ENCODE measurements around the gene TTLL8.

Gene TTLL8

DNA sequence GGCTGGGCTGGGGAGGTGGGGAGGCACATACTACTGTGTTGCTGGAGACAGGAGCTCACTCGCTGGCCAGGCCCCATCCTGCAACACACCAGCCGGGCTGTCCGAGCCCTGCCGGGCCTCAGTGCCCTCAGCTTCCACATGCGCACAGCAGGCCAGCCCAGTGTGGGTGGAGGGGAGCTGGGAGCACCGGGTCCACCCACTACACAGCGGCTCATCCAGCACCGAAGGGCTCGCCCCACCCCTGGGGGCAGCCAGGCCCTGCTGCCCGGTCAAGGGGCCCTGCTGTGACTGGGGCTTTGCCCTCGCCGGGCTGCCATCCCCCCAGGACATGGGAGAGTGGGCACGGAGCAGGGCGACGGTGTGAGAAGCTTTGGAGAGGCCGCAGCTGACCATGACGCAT, 9.3 kb downstream of the TTLL8 start:
- TF ChIP-seq POLR2AphosphoS5 (IDR thresholded peaks at IDR 0.05; ENCODE audit: low read depth, low read length) (no peak), FOXP2 (optimal IDR thresholded peaks at IDR 0.05; ENCODE audit: borderline replicate concordance, extremely low read depth, extremely low read length, insufficient read depth) (no peak), SIN3A (IDR thresholded peaks at IDR 0.05; ENCODE audit: borderline replicate concordance, insufficient read depth, low read length) (no peak), TAF1 (IDR thresholded peaks at IDR 0.05; ENCODE audit: borderline replicate concordance, insufficient read depth, low read length) (no peak)
- TF ChIP-seq, protein P1, sequence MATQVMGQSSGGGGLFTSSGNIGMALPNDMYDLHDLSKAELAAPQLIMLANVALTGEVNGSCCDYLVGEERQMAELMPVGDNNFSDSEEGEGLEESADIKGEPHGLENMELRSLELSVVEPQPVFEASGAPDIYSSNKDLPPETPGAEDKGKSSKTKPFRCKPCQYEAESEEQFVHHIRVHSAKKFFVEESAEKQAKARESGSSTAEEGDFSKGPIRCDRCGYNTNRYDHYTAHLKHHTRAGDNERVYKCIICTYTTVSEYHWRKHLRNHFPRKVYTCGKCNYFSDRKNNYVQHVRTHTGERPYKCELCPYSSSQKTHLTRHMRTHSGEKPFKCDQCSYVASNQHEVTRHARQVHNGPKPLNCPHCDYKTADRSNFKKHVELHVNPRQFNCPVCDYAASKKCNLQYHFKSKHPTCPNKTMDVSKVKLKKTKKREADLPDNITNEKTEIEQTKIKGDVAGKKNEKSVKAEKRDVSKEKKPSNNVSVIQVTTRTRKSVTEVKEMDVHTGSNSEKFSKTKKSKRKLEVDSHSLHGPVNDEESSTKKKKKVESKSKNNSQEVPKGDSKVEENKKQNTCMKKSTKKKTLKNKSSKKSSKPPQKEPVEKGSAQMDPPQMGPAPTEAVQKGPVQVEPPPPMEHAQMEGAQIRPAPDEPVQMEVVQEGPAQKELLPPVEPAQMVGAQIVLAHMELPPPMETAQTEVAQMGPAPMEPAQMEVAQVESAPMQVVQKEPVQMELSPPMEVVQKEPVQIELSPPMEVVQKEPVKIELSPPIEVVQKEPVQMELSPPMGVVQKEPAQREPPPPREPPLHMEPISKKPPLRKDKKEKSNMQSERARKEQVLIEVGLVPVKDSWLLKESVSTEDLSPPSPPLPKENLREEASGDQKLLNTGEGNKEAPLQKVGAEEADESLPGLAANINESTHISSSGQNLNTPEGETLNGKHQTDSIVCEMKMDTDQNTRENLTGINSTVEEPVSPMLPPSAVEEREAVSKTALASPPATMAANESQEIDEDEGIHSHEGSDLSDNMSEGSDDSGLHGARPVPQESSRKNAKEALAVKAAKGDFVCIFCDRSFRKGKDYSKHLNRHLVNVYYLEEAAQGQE (IDR thresholded peaks at IDR 0.05; ENCODE audit: insufficient read depth in 1 of 2, low read depth in 2 of 2, low read length in 2 of 2): no peak

DNA sequence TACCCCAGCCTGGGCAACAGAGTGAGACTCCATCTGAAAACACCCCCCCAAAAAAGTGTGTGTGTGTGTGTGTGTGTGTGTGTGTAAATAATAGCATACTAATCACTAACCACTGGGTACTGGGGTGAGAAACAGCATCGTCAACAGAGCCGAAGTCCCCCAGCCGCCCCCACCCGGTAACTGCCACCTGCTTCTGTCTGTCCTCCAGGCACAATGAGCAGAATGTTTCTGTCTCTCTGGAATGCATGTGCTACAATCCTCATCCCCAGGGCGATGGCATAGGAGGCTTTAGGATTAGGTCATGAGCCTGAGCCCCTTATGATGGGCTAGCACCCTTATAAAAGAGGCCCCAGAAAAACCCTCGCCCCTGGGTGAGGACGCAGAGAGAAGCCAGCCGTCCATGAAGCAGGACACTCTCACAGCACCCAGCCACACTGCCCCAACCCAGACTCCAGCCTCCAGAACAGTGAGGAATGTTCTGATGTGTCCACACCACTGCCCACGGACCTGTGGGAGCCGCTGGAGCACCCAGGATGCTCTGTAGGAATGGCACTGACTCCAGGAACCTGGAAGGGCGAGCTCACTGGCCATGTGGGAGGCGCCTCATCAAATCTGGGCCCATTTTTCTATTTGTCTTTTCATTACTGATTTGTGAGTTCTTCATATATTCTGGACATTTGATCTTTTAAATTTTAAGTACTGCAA, 9.9 kb downstream of the TTLL8 start:
- TF ChIP-seq TAF1 (IDR thresholded peaks at IDR 0.05; ENCODE audit: borderline replicate concordance, insufficient read depth, low read length) (no peak), FOXP2 (optimal IDR thresholded peaks at IDR 0.05; ENCODE audit: borderline replicate concordance, extremely low read depth, extremely low read length, insufficient read depth) (no peak), POLR2AphosphoS5 (IDR thresholded peaks at IDR 0.05; ENCODE audit: low read depth, low read length) (no peak), SIN3A (IDR thresholded peaks at IDR 0.05; ENCODE audit: borderline replicate concordance, insufficient read depth, low read length) (no peak)
- TF ChIP-seq, protein P1 (IDR thresholded peaks at IDR 0.05; ENCODE audit: insufficient read depth in 1 of 2, low read depth in 2 of 2, low read length in 2 of 2): no peak

- TF ChIP-seq SIN3A (IDR thresholded peaks at IDR 0.05; ENCODE audit: borderline replicate concordance, insufficient read depth, low read length) (no peak), FOXP2 (optimal IDR thresholded peaks at IDR 0.05; ENCODE audit: borderline replicate concordance, extremely low read depth, extremely low read length, insufficient read depth) (no peak), TAF1 (IDR thresholded peaks at IDR 0.05; ENCODE audit: borderline replicate concordance, insufficient read depth, low read length) (no peak), POLR2AphosphoS5 (IDR thresholded peaks at IDR 0.05; ENCODE audit: low read depth, low read length) (no peak)
- TF ChIP-seq, protein P1 (IDR thresholded peaks at IDR 0.05; ENCODE audit: insufficient read depth in 1 of 2, low read depth in 2 of 2, low read length in 2 of 2): no peak
Observed at GRCh38 chr22:50047346-50047745, 10.8 kb downstream of the TTLL8 start.

DNA sequence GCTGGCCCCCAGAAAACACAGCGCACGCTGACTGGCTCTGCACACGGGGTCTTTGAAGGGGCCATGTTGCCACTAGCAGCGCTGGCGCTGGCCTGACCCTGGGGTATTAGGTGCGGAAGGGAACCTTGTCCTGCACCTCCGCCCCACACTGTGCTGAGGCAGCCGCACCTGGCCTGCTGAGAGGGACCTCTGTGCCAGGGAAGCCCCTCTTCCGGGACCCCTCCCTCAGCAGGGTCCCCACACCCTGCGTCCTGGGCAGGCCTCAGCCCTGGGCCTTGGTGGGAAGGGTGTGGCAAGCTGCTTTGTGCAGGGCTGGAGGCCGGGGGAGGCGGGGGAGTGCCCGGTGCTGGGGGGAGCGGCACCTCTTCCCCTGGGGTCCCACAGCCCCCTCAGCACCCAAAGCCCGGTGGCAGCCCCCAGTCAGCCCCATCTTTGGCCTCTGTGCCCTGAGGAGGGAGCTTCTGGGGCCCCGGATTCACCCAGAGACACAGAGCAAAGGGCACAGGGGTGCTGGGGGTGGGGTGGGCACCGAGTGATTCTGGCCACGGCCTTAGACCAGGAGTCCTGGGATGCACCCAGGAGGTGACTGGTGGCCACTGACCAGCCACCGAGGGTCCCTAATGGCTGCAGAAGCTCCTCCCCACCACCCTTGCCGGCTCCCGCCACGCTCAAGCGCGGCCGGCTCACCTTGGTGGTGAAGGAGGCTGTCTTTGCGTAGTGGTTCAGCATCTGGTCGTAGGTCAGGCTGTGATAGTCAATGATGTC, 11.4 kb downstream of the TTLL8 start:
- TF ChIP-seq POLR2AphosphoS5 (IDR thresholded peaks at IDR 0.05; ENCODE audit: low read depth, low read length) (no peak), SIN3A (IDR thresholded peaks at IDR 0.05; ENCODE audit: borderline replicate concordance, insufficient read depth, low read length) (no peak), FOXP2 (optimal IDR thresholded peaks at IDR 0.05; ENCODE audit: borderline replicate concordance, extremely low read depth, extremely low read length, insufficient read depth) (no peak), TAF1 (IDR thresholded peaks at IDR 0.05; ENCODE audit: borderline replicate concordance, insufficient read depth, low read length) (no peak)
- TF ChIP-seq, protein P1 (IDR thresholded peaks at IDR 0.05; ENCODE audit: insufficient read depth in 1 of 2, low read depth in 2 of 2, low read length in 2 of 2): no peak

Data from PFSK-1 (cell line).